ENCODE measurements around the gene RB1. TPM values are rescaled to one million over a fixed set of nuclear protein-coding genes. Genes with fewer than 3 reads are reported as not detected.
"Not testable (repeated sequence)": the region's sequence is repeated elsewhere in the genome, so short reads cannot be mapped to it uniquely, and the experiment has no call there.

RB1 gene
- total and polyA plus RNA-seq, 2 donors (not counting 3 experiments of a cell fraction or from before 2014, with no cell fraction given): 8.0 to 41.2 TPM

DNA sequence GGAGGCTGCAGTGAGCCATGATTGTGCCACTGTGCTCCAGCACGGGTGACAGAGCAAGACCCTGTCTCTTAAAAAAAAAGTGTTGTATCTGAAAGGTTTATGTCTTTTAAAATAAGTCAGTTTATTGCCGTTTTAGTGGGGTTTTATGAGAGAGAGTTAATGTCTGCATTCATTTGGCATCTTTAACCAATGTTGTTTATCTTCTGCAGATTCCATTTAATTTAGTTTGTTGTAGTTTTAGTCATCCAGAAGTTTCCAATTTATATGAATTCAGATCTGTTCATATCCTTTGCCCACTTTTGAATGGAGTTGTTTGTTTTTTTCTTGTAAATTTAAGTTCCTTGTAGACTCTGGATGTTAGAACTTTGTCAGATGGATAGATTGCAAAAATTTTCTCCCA lies 146.1 kb downstream of the RB1 start:
- no peak overlapping the region for H2AFZ ChIP-seq (ENCODE audit: low read depth, low read length)
- no peaks in the 10 kb centered on the region for H3K9me3 ChIP-seq (replicated peaks; ENCODE audit: control insufficient read depth, insufficient read depth, low read length)
- peaks cover 8% of the 10 kb centered on the region for H3K79me2 ChIP-seq (ENCODE audit: control insufficient read depth, insufficient read depth, low read length)
- intact Hi-C loops (cut with micrococcal nuclease): loop anchor here (1.0 kb wide), 1 partner anchor 46 kb away; no protein-coding TSS in a partner anchor
- H3K9me1 ChIP-seq (replicated peaks; ENCODE audit: control insufficient read depth, extremely low read depth, insufficient read depth, low read length): no peaks in the 10 kb centered on the region
- no peak overlapping the region for H3K9ac ChIP-seq (replicated peaks; ENCODE audit: extremely low read depth, insufficient read depth, low read length)
- H3K36me3 ChIP-seq (ENCODE audit: control insufficient read depth in 2 of 2, extremely low read depth in 1 of 2, insufficient read depth in 2 of 2, low read length in 2 of 2): peaks cover 0 to 1% of the 10 kb centered on the region in 2 experiments
- ChIA-PET POLR2A (no interaction called here), CTCF (no interaction called here)
- H3K4me1 ChIP-seq (ENCODE audit: control insufficient read depth, extremely low read depth, insufficient read depth, low read length): peaks cover 41% of the 10 kb centered on the region
- DNase-seq (ENCODE audit: low read depth, low spot score) (no peak), FAIRE-seq (no peak)
- dilution Hi-C loops (cut with MboI; ENCODE audit: extremely low pct_ligation_motif_present, low sequenced_read_pairs): no loop called here
- peak overlapping the region; percentile 89 for H3K4me2 ChIP-seq (ENCODE audit: insufficient read depth, low read length)
- H4K20me1 ChIP-seq (replicated peaks; ENCODE audit: control insufficient read depth, extremely low read depth, insufficient read depth, low read length): no peaks in the 10 kb centered on the region
- TF ChIP-seq GATA2 (IDR thresholded peaks at IDR 0.05; ENCODE audit: insufficient read depth, insufficient read length, low read depth, low read length) (no peak), CTCF (IDR thresholded peaks at IDR 0.05; ENCODE audit: extremely low read depth in 1 of 2, insufficient read depth in 1 of 2, low read depth in 1 of 2, low read length in 2 of 2) (no peak), POLR2AphosphoS5 (IDR thresholded peaks at IDR 0.05; ENCODE audit: insufficient read depth, low read depth, low read length) (no peak), JUN (IDR thresholded peaks at IDR 0.05; ENCODE audit: borderline replicate concordance, insufficient read depth, insufficient read length, low read depth) (no peak), MAX (IDR thresholded peaks at IDR 0.05; ENCODE audit: insufficient read depth, insufficient read length) (no peak), MYC (IDR thresholded peaks at IDR 0.05; ENCODE audit: low read depth, low read length) (no peak), POLR2A (IDR thresholded peaks at IDR 0.05; ENCODE audit: low read depth, low read length) (no peak), FOS (IDR thresholded peaks at IDR 0.05; ENCODE audit: borderline replicate concordance, insufficient read depth, low read length) (no peak), EZH2 (IDR thresholded peaks at IDR 0.05; ENCODE audit: borderline replicate concordance, low read depth, low read length, severe bottlenecking) (no peak)
- peak overlapping the region; percentile 3 for H3K27ac ChIP-seq (ENCODE audit: insufficient read depth, low read depth, low read length)
- H3K27me3 ChIP-seq (ENCODE audit: control insufficient read depth in 2 of 2, insufficient read depth in 2 of 2, low read length in 2 of 2): no peaks in the 10 kb centered on the region
- H3K4me3 ChIP-seq (replicated peaks in 1 of 3; ENCODE audit: insufficient read depth in 1 of 3, low read depth in 1 of 3, low read length in 3 of 3): no peak overlapping the region
- BruUV-seq (replicated peaks): no TSS peak

- DNase-seq (ENCODE audit: low read depth, low spot score); H3K9me3 ChIP-seq (replicated peaks; ENCODE audit: control insufficient read depth, insufficient read depth, low read length); H3K9me1 ChIP-seq (replicated peaks; ENCODE audit: control insufficient read depth, extremely low read depth, insufficient read depth, low read length); H3K36me3 ChIP-seq (ENCODE audit: control insufficient read depth in 2 of 2, extremely low read depth in 1 of 2, insufficient read depth in 2 of 2, low read length in 2 of 2); H4K20me1 ChIP-seq (replicated peaks; ENCODE audit: control insufficient read depth, extremely low read depth, insufficient read depth, low read length); H3K27ac ChIP-seq (ENCODE audit: insufficient read depth, low read depth, low read length); dilution Hi-C loops (cut with MboI; ENCODE audit: extremely low pct_ligation_motif_present, low sequenced_read_pairs); H3K4me3 ChIP-seq (replicated peaks in 1 of 3; ENCODE audit: insufficient read depth in 1 of 3, low read depth in 1 of 3, low read length in 3 of 3); FAIRE-seq; BruUV-seq (replicated peaks); H3K4me2 ChIP-seq (ENCODE audit: insufficient read depth, low read length); H3K79me2 ChIP-seq (ENCODE audit: control insufficient read depth, insufficient read depth, low read length); H2AFZ ChIP-seq (ENCODE audit: low read depth, low read length); intact Hi-C loops (cut with micrococcal nuclease); CTCF ChIA-PET; H3K9ac ChIP-seq (replicated peaks; ENCODE audit: extremely low read depth, insufficient read depth, low read length); H3K27me3 ChIP-seq (ENCODE audit: control insufficient read depth in 2 of 2, insufficient read depth in 2 of 2, low read length in 2 of 2): not testable (repeated sequence)
- POLR2A ChIA-PET: interaction anchor here (0.7 kb wide), 1 partner anchor 141 kb away, joined by 4 read pairs; no protein-coding TSS in a partner anchor
- H3K4me1 ChIP-seq (ENCODE audit: control insufficient read depth, extremely low read depth, insufficient read depth, low read length): peaks cover 39% of the 10 kb centered on the region
These were observed 147.6 kb downstream of the RB1 start for GRCh38 chr13:48451196-48451595.

Measured in endothelial cell of umbilical vein (primary cell).